H1 (cell line): ENCODE measurements around the gene HSPA5. TPM values are rescaled to one million over a fixed set of nuclear protein-coding genes. Genes with fewer than 3 reads are reported as not detected.
A peak's percentile ranks its signal among the peaks of the same experiment; 100 is the strongest.

Experiments
- CTCF ChIA-PET: fragments of 300-600 bp; sonication (Branson Sonifier 250); formaldehyde crosslinking; loops from one replicate; lab custom pipeline; 2021; ENCODE audit not compliant: partially characterized antibody; lab: Charles Lee
- POLR2A ChIA-PET: fragments of 300-600 bp; sonication (Branson Sonifier 250); formaldehyde crosslinking; loops from one replicate; lab custom pipeline; 2021; ENCODE audit warnings: inconsistent platforms; ENCODE audit not compliant: partially characterized antibody; lab: Charles Lee
- DNase-seq, 2 experiments: peaks; one replicate each; pipeline versions ENCODE4 v3.0.0 to v3.0.0-alpha.2; 2010 to 2022; ENCODE audit warnings: low spot score in 2 of 2, low read depth in 1 of 2, mixed read lengths in 1 of 2
- FAIRE-seq: peaks from 2 replicates; lab custom pipeline; 2011; peaks lifted over from hg19 to GRCh38; lab: Jason Lieb, UNC
- H2AFZ ChIP-seq: 2 replicates; pipeline ENCODE4 v1.8.1; 2012; ENCODE audit warnings: low read length, inconsistent platforms
- H2AK5ac ChIP-seq: 2 replicates; pipeline ENCODE4 v1.6.1; 2013; ENCODE audit warnings: low read depth, low read length
- H2BK120ac ChIP-seq: replicated peaks from 2 replicates; pipeline ENCODE3; 2013; ENCODE audit warnings: low read depth, low read length, inconsistent platforms
- H2BK12ac ChIP-seq: 2 replicates; pipeline ENCODE4 v1.6.1; 2013; ENCODE audit warnings: low read depth, low read length
- H2BK15ac ChIP-seq: 2 replicates; pipeline ENCODE4 v1.6.1; 2013; ENCODE audit warnings: low read length
- H2BK20ac ChIP-seq: 2 replicates; pipeline ENCODE4 v1.6.1; 2013; ENCODE audit warnings: low read length
- H2BK5ac ChIP-seq: 2 replicates; pipeline ENCODE4 v1.6.1; 2013; ENCODE audit warnings: low read depth, low read length
- H3K14ac ChIP-seq: 2 replicates; pipeline ENCODE4 v1.6.1; 2013; ENCODE audit warnings: inconsistent platforms; ENCODE audit not compliant: insufficient read length
- H3K18ac ChIP-seq: 2 replicates; pipeline ENCODE4 v1.6.1; 2013; ENCODE audit warnings: low read length; ENCODE audit errors: extremely low read depth
- H3K23ac ChIP-seq: 2 replicates; pipeline ENCODE4 v1.6.1; 2013; ENCODE audit warnings: inconsistent platforms; ENCODE audit not compliant: insufficient read length
- H3K23me2 ChIP-seq: 2 replicates; pipeline ENCODE4 v1.6.1; 2013; ENCODE audit warnings: low read depth, low read length
- H3K27ac ChIP-seq: 2 replicates; pipeline ENCODE4 v1.6.1; 2011; ENCODE audit warnings: low read depth, low read length, inconsistent platforms
- H3K27me3 ChIP-seq, 4 experiments: replicated peaks in 1 of 4; 1 replicate in 1 of 4; 2 replicates in 3 of 4; pipeline versions ENCODE4 v1.6.1 to v1.8.1; 2011 to 2013; ENCODE audit warnings: low read length in 3 of 4, mild to moderate bottlenecking in 3 of 4, inconsistent platforms in 2 of 4, mixed read lengths in 2 of 4, moderate library complexity in 1 of 4; ENCODE audit not compliant: control insufficient read depth in 3 of 4, insufficient read depth in 3 of 4; ENCODE audit errors: extremely low read depth in 1 of 4
- H3K36me3 ChIP-seq, 4 experiments: 2 replicates each; pipeline versions ENCODE4 v1.6.1 to v1.8.1; 2011 to 2013; ENCODE audit warnings: mild to moderate bottlenecking in 4 of 4, low read length in 3 of 4, moderate library complexity in 2 of 4, control low read depth in 1 of 4, inconsistent platforms in 1 of 4; ENCODE audit not compliant: insufficient read depth in 4 of 4, control insufficient read depth in 2 of 4
- H3K4ac ChIP-seq: replicated peaks from 2 replicates; pipeline ENCODE3; 2013; ENCODE audit warnings: low read length, low read depth, mixed read lengths, inconsistent platforms; ENCODE audit not compliant: insufficient read length
- H3K4me1 ChIP-seq, 4 experiments: replicated peaks in 1 of 4; 1 replicate in 1 of 4; 2 replicates in 3 of 4; pipeline versions ENCODE4 v1.6.1 to v1.8.1; 2011 to 2013; ENCODE audit warnings: low read length in 3 of 4, inconsistent platforms in 2 of 4, mixed read lengths in 1 of 4; ENCODE audit not compliant: insufficient read depth in 4 of 4, control insufficient read depth in 3 of 4
- H3K4me2 ChIP-seq, 2 experiments: 2 replicates each; pipeline versions ENCODE4 v1.6.1 to v1.8.1; 2011 to 2013; ENCODE audit warnings: low read depth in 2 of 2, low read length in 2 of 2, control low read depth in 1 of 2, inconsistent platforms in 1 of 2, mild to moderate bottlenecking in 1 of 2; ENCODE audit not compliant: insufficient read depth in 1 of 2
- H3K4me3 ChIP-seq, 4 experiments: fragments of 200-600, 300-600 bp in 1 of 4; sonication (generic), shearing (Covaris generic), sonication (Bioruptor Twin) in 1 of 4; 2 replicates each; pipeline versions ENCODE4 v1.5.1 to v1.8.1; 2011 to 2016; ENCODE audit warnings: low read length in 4 of 4, low read depth in 3 of 4, control low read depth in 2 of 4, inconsistent platforms in 2 of 4, mild to moderate bottlenecking in 2 of 4, mixed read lengths in 1 of 4, moderate library complexity in 1 of 4; ENCODE audit not compliant: insufficient read depth in 2 of 4; ENCODE audit errors: extremely low read depth in 1 of 4
- H3K56ac ChIP-seq: replicated peaks from 2 replicates; pipeline ENCODE3; 2013; ENCODE audit warnings: low read depth, mild to moderate bottlenecking, mixed read lengths, low read length, inconsistent platforms; ENCODE audit not compliant: insufficient read length
- H3K79me1 ChIP-seq: 2 replicates; pipeline ENCODE4 v1.6.1; 2013; ENCODE audit warnings: low read depth, low read length, control low read depth
- H3K79me2 ChIP-seq, 2 experiments: 2 replicates each; pipeline versions ENCODE4 v1.6.1 to v1.8.1; 2012 to 2013; ENCODE audit warnings: low read length in 2 of 2, mild to moderate bottlenecking in 2 of 2, inconsistent platforms in 1 of 2; ENCODE audit not compliant: insufficient read depth in 2 of 2, control insufficient read depth in 1 of 2
- H3K9ac ChIP-seq, 4 experiments: replicated peaks in 1 of 4; 1 replicate in 1 of 4; 2 replicates in 3 of 4; pipeline versions ENCODE4 v1.6.1 to v1.8.1; 2011 to 2013; ENCODE audit warnings: low read depth in 3 of 4, low read length in 3 of 4, control low read depth in 2 of 4, mild to moderate bottlenecking in 2 of 4, moderate library complexity in 2 of 4, inconsistent platforms in 1 of 4; ENCODE audit errors: extremely low read depth in 1 of 4
- H3K9me3 ChIP-seq, 2 experiments: 2 replicates each; pipeline versions ENCODE4 v1.6.1 to v1.8.1; 2012 to 2013; ENCODE audit warnings: mild to moderate bottlenecking in 2 of 2, moderate library complexity in 2 of 2, control low read depth in 1 of 2, inconsistent platforms in 1 of 2, low read depth in 1 of 2, low read length in 1 of 2, mixed read lengths in 1 of 2; ENCODE audit not compliant: insufficient read depth in 2 of 2
- H4K20me1 ChIP-seq, 2 experiments: replicated peaks in 1 of 2; 2 replicates each; pipeline versions ENCODE3 to v1.8.1; 2011 to 2013; ENCODE audit warnings: inconsistent platforms in 2 of 2, low read length in 2 of 2, mild to moderate bottlenecking in 1 of 2; ENCODE audit not compliant: insufficient read depth in 2 of 2, control insufficient read depth in 1 of 2
- H4K5ac ChIP-seq: 2 replicates; pipeline ENCODE4 v1.6.1; 2013; ENCODE audit warnings: low read length, low read depth, mixed read lengths, inconsistent platforms; ENCODE audit not compliant: insufficient read length
- H4K8ac ChIP-seq: 2 replicates; pipeline ENCODE4 v1.8.0; 2013; ENCODE audit warnings: mild to moderate bottlenecking, moderate library complexity, low read length, inconsistent platforms; ENCODE audit not compliant: insufficient read depth; ENCODE audit errors: extremely low read depth
- H4K91ac ChIP-seq: replicated peaks from 2 replicates; pipeline ENCODE3; 2013; ENCODE audit warnings: low read length, mixed read lengths, inconsistent platforms; ENCODE audit not compliant: insufficient read length
- CTCF ChIP-seq, 3 experiments: IDR thresholded peaks; 1 replicate in 2 of 3; 2 replicates in 1 of 3; pipeline versions ENCODE4 v1.5.1 to v1.6.1; 2011; ENCODE audit warnings: low read length in 3 of 3, mild to moderate bottlenecking in 3 of 3, inconsistent platforms in 2 of 3, low read depth in 1 of 3, moderate library complexity in 1 of 3; ENCODE audit not compliant: insufficient read depth in 1 of 3; ENCODE audit errors: control extremely low read depth in 1 of 3
- E2F6 ChIP-seq: IDR thresholded peaks from 2 replicates; pipeline ENCODE4 v1.6.1; 2012; ENCODE audit warnings: inconsistent platforms
- HDAC6 ChIP-seq: IDR thresholded peaks from one replicate; pipeline ENCODE4 v1.7.1; 2012; ENCODE audit warnings: low read depth, mild to moderate bottlenecking, inconsistent platforms, low read length, moderate library complexity
- JUND ChIP-seq: IDR thresholded peaks from 2 replicates; pipeline ENCODE4 v1.6.1; 2011; ENCODE audit warnings: mild to moderate bottlenecking, improper control_type of control experiment, low read length
- POLR2A ChIP-seq, 2 experiments: IDR thresholded peaks; 1 replicate in 1 of 2; 2 replicates in 1 of 2; pipeline ENCODE4 v1.6.1; 2011; ENCODE audit warnings: low read depth in 2 of 2, low read length in 2 of 2, mild to moderate bottlenecking in 2 of 2; ENCODE audit errors: control extremely low read depth in 1 of 2
- TBP ChIP-seq: IDR thresholded peaks from 2 replicates; pipeline ENCODE4 v1.6.1; 2011; ENCODE audit warnings: low read depth, low read length, improper control_type of control experiment
- TEAD4 ChIP-seq: IDR thresholded peaks from 2 replicates; pipeline ENCODE4 v1.6.1; 2012; ENCODE audit warnings: low read depth, low read length, inconsistent platforms, mixed read lengths
- YY1 ChIP-seq: IDR thresholded peaks from 2 replicates; pipeline ENCODE4 v1.6.1; 2011; ENCODE audit warnings: low read depth, mild to moderate bottlenecking, low read length
- WGBS, 2 experiments: shearing (Covaris generic) in 1 of 2; methylation state at CpG; one replicate each; pipeline versions ENCODE4 v1.1.6 to v1.1.7; 2013 to 2015; ENCODE audit warnings: low lambda C conversion rate in 2 of 2, mixed read lengths in 2 of 2, inconsistent platforms in 1 of 2, low coverage in 1 of 2, missing lambda C conversion rate in 1 of 2; ENCODE audit not compliant: insufficient replicate concordance in 2 of 2, insufficient coverage in 1 of 2, insufficient read length in 1 of 2; ENCODE audit errors: extremely low coverage in 1 of 2, missing lambda C conversion rate in 1 of 2; 5-methylcytosine and 5-hydroxymethylcytosine counted together
- polyA plus RNA-seq, 7 experiments: library from polyadenylated mRNA; depleted of rRNA in 3 of 7; stranded (reverse) in 5 of 7; unstranded in 2 of 7; fragments of >200 nt in 5 of 7; fragments of 200-250 nt in 2 of 7; gene quantifications; 1 replicate in 5 of 7; 2 replicates in 1 of 7; 4 replicates in 1 of 7; pipeline versions ENCODE4 v1.2.1 to v1.2.3, GENCODE V29; 2011 to 2013; ENCODE audit warnings: missing spikeins in 2 of 7, mixed read lengths in 2 of 7
- total RNA-seq: library from RNA; stranded (reverse); fragmentation: NEBNext Ultra II Directional; extraction: Animal tissue kit (Norgen Biotek cat#: 25700); gene quantifications from 2 replicates; pipeline ENCODE4 v1.2.1, GENCODE V29; 2021

The HSPA5 gene
- total and polyA plus RNA-seq, 2 of the 8 experiments (the other 6 are each of a cell fraction or from before 2014, with no cell fraction given) = 91.3 to 352 TPM

- Histone ChIP-seq H3K56ac (peak within 1 kb of the TSS; percentile 46), H3K79me1 (no peaks in the 10 kb centered on the region), H4K8ac (peak within 1 kb of the TSS; percentile 71), H3K23ac (no peak within 1 kb of the TSS), H3K23me2 (peaks cover 6% of the 10 kb centered on the region), H2BK5ac (0 out of 2 replicates have a peak within 1 kb of the TSS, but pooled peaks have one; percentile 52), H2BK20ac (no peak within 1 kb of the TSS), H4K91ac (no peak within 1 kb of the TSS), H3K36me3 (peaks cover 0 to 5% (median 2%) of the 10 kb centered on the region in 4 experiments; a peak in 3 of 8 replicates), H3K27ac (no peak within 1 kb of the TSS), H2BK12ac (no peak within 1 kb of the TSS), H2AK5ac (no peak within 1 kb of the TSS), H2AFZ (peak within 1 kb of the TSS; percentile 85; the same call in 1 of the 2 replicates), H3K18ac (peak within 1 kb of the TSS; percentile 60), H2BK15ac (no peak within 1 kb of the TSS), H2BK120ac (no peak within 1 kb of the TSS), H3K4me1 (peaks cover 0 to 3% (median 0%) of the 10 kb centered on the region in 4 experiments; a peak in 2 of 7 replicates), H4K20me1 (no peaks in the 10 kb centered on the region), H3K4me3 (peak within 1 kb of the TSS; percentile 59 to 88 (median 80)), H3K9me3 (no peaks in the 10 kb centered on the region), H3K14ac (no peak within 1 kb of the TSS), H3K27me3 (no peaks in the 10 kb centered on the region), H3K4me2 (peak within 1 kb of the TSS; percentile 35 to 81), H3K4ac (no peak within 1 kb of the TSS), H4K5ac (peak within 1 kb of the TSS; percentile 36), H3K9ac (peak within 1 kb of the TSS in 3 of 4 experiments; percentile 76 to 79 (median 79); a peak in 6 of 7 replicates), H3K79me2 (no peaks in the 10 kb centered on the region)
- whole genome bisulfite sequencing, 2 experiments = 4% methylated on average over 39 of the region's 51 CpGs; no CpG with 5 or more reads in 1 of the 2 experiments
- DNase-seq = peak; percentile 90 to 98
- ChIA-PET CTCF (interaction anchor here (1.3 kb wide), 1 partner anchor 361 kb away, joined by 3 read pairs; no protein-coding TSS in a partner anchor), POLR2A (interaction anchor here (0.5 to 3.3 kb wide), 15 partner anchors 9 to 339 kb away, joined by 3 to 24 read pairs (median 3); partner anchors contain the start of genes GAPVD1 and HSPA5)
- no peak for FAIRE-seq
- TF ChIP-seq E2F6 (0 out of 2 replicates have a peak, but pooled peaks have one; percentile 18), TEAD4 (no peak), POLR2A (IDR thresholded peaks at IDR 0.05; ENCODE audit: control extremely low read depth in 1 of 2, low read depth in 2 of 2, low read length in 2 of 2) (peak; percentile 72 to 91), TBP (peak; percentile 27; the same call in 1 of the 2 replicates), YY1 (no peak), CTCF (IDR thresholded peaks at IDR 0.05; ENCODE audit: control extremely low read depth in 1 of 3, insufficient read depth in 1 of 3, low read depth in 1 of 3, low read length in 3 of 3) (no peak), JUND (no peak), HDAC6 (no peak)
Observed at GRCh38 chr9:125200216-125201047, 40.7 kb downstream of the HSPA5 start, which contains the start of gene RABEPK. Gene RABEPK (plus strand): TSS chr9:125200542. CDS start chr9:125203014, 2,472 bp downstream.
